HG03565 (cell line): ENCODE results near the gene CAPNS1.
"Not testable (repeated sequence)": the region's sequence is repeated elsewhere in the genome, so short reads cannot be mapped to it uniquely, and the experiment has no call there.

ENCODE experiments used
- ATAC-seq: cut with Tn5 transposase; IDR thresholded peaks from one replicate; pipeline ENCODE4 v1.9.1; 2021; ENCODE audit warnings: mild to moderate bottlenecking, moderate library complexity; ENCODE audit not compliant: unreplicated experiment

CAPNS1 gene

GRCh38 chr19:36149673-36150406 lies 10.0 kb downstream of the CAPNS1 start:
- no peak for ATAC-seq

GRCh38 chr19:36150586-36150985 lies 10.7 kb downstream of the CAPNS1 start:
- ATAC-seq = no peak

- ATAC-seq = no peak
Measured at GRCh38 chr19:36151144-36152018, 11.5 kb downstream of the CAPNS1 start.

GRCh38 chr19:36152019-36152351 lies 12.1 kb downstream of the CAPNS1 start:
- no peak for ATAC-seq

- no peak for ATAC-seq
Measured at GRCh38 chr19:36152352-36153091, 12.7 kb downstream of the CAPNS1 start, which contains the start of gene COX7A1. Gene COX7A1, minus strand, starts transcription at chr19:36152447. Its CDS starts 40 bp downstream, at chr19:36152407.

- ATAC-seq = no peak
Measured at GRCh38 chr19:36153126-36153525, 13.3 kb downstream of the CAPNS1 start.

- ATAC-seq = no peak
Measured at GRCh38 chr19:36160821-36161596, 21.1 kb downstream of the CAPNS1 start.

GRCh38 chr19:36163813-36164212 lies 23.9 kb downstream of the CAPNS1 start:
- no peak for ATAC-seq

- no peak for ATAC-seq
Measured at GRCh38 chr19:36169084-36169760, 29.4 kb downstream of the CAPNS1 start.

GRCh38 chr19:36172852-36173251 lies 33.0 kb downstream of the CAPNS1 start:
- ATAC-seq = no peak

- not testable (repeated sequence) for ATAC-seq
Measured at GRCh38 chr19:36173846-36174245, 34.0 kb downstream of the CAPNS1 start.

GRCh38 chr19:36179077-36179476 lies 39.2 kb downstream of the CAPNS1 start:
- ATAC-seq = not testable (repeated sequence)

GRCh38 chr19:36182612-36183244 lies 42.9 kb downstream of the CAPNS1 start:
- ATAC-seq = no peak

- no peak for ATAC-seq
Measured at GRCh38 chr19:36183245-36183628, 43.4 kb downstream of the CAPNS1 start.

- ATAC-seq = not testable (repeated sequence)
Measured at GRCh38 chr19:36186722-36187121, 46.9 kb downstream of the CAPNS1 start.

GRCh38 chr19:36196249-36196648 lies 56.4 kb downstream of the CAPNS1 start:
- no peak for ATAC-seq

GRCh38 chr19:36198119-36198518 lies 58.3 kb downstream of the CAPNS1 start:
- no peak for ATAC-seq
